ENCODE data around the gene MRPS9.

Gene MRPS9

DNA sequence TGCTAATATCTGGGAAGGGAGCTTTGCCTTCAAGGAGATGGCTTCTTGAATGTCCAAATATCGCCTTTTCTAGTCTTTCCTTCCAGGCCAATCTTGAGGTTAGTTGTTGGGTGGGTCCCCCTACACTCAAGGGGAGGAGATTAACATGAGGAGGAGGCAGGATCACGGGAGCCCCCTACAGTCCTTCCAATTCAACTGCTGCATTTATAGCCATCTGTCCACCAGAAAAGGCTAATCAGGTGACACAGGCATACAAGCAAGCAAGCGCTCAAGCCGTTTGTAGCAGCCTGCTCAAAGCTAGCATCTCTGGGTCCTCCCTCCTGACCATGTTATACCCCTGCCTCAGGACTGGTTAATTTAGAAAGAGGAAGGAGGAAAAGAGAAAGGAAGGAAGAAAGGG lies 87.6 kb downstream of the MRPS9 start:
- Histone ChIP-seq H3K4me2 (ENCODE audit: low read length) (no peak overlapping the region), H3K4me3 (ENCODE audit: low read length) (no peak overlapping the region), H4K20me1 (ENCODE audit: control insufficient read depth, insufficient read depth, low read depth, low read length) (no peaks in the 10 kb centered on the region)

GRCh38 chr2:105125920-105126319 lies 88.1 kb downstream of the MRPS9 start:
- no peaks in the 10 kb centered on the region for H3F3A ChIP-seq (ENCODE audit: control insufficient read depth, insufficient read depth)

More for the DNA sequence above, 87.6 kb downstream of the MRPS9 start:
- Histone ChIP-seq H3K4me1 (ENCODE audit: control insufficient read depth, low read length) (no peaks in the 10 kb centered on the region), H3K9me2 (replicated peaks; ENCODE audit: control insufficient read depth, low read length) (no peaks in the 10 kb centered on the region), H3K27ac (ENCODE audit: low read depth, low read length) (no peak overlapping the region), H3K36me3 (ENCODE audit: control insufficient read depth, low read length) (no peaks in the 10 kb centered on the region), H3F3A (ENCODE audit: control insufficient read depth, insufficient read depth) (no peaks in the 10 kb centered on the region), H3K79me2 (ENCODE audit: control insufficient read depth, low read length) (no peaks in the 10 kb centered on the region), H3K27me3 (ENCODE audit: control insufficient read depth, low read length) (no peaks in the 10 kb centered on the region), H3K9me3 (ENCODE audit: control insufficient read depth, insufficient read depth, low read length) (no peaks in the 10 kb centered on the region)
- no peak for TF ChIP-seq EZH2phosphoT487 (IDR thresholded peaks at IDR 0.05; ENCODE audit: borderline replicate concordance, low read length)
- TF ChIP-seq, protein P1, sequence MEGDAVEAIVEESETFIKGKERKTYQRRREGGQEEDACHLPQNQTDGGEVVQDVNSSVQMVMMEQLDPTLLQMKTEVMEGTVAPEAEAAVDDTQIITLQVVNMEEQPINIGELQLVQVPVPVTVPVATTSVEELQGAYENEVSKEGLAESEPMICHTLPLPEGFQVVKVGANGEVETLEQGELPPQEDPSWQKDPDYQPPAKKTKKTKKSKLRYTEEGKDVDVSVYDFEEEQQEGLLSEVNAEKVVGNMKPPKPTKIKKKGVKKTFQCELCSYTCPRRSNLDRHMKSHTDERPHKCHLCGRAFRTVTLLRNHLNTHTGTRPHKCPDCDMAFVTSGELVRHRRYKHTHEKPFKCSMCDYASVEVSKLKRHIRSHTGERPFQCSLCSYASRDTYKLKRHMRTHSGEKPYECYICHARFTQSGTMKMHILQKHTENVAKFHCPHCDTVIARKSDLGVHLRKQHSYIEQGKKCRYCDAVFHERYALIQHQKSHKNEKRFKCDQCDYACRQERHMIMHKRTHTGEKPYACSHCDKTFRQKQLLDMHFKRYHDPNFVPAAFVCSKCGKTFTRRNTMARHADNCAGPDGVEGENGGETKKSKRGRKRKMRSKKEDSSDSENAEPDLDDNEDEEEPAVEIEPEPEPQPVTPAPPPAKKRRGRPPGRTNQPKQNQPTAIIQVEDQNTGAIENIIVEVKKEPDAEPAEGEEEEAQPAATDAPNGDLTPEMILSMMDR (IDR thresholded peaks at IDR 0.05; ENCODE audit: low read depth, low read length, poor library complexity, severe bottlenecking): no peak

DNA sequence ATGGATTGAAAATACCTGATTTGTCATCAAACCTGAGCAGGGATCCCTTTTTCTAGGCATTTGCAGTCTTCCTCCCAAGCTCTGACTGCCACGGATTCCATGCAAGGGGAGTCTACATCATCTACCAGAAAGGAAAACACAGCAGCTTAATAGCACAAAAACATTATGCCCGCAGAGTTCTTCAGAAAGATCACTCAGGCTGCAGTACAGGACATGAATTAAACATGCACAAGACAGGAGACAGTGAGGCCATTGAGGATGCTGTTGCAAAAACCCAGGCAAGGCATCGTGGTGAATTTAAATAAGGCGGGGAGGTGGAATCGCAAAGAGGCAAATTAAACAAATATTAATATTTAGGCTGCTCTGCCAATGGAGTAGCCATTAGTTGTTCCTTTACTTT lies 88.5 kb downstream of the MRPS9 start:
- no peak for TF ChIP-seq EZH2phosphoT487 (IDR thresholded peaks at IDR 0.05; ENCODE audit: borderline replicate concordance, low read length)
- TF ChIP-seq, protein P1 (IDR thresholded peaks at IDR 0.05; ENCODE audit: low read depth, low read length, poor library complexity, severe bottlenecking): no peak
- Histone ChIP-seq H3K79me2 (ENCODE audit: control insufficient read depth, low read length) (no peaks in the 10 kb centered on the region), H3K9me2 (replicated peaks; ENCODE audit: control insufficient read depth, low read length) (no peaks in the 10 kb centered on the region), H3K36me3 (ENCODE audit: control insufficient read depth, low read length) (no peaks in the 10 kb centered on the region), H3K4me1 (ENCODE audit: control insufficient read depth, low read length) (no peaks in the 10 kb centered on the region), H3K4me2 (ENCODE audit: low read length) (no peak overlapping the region), H3K27me3 (ENCODE audit: control insufficient read depth, low read length) (no peaks in the 10 kb centered on the region), H3K27ac (ENCODE audit: low read depth, low read length) (no peak overlapping the region), H3F3A (ENCODE audit: control insufficient read depth, insufficient read depth) (no peaks in the 10 kb centered on the region), H3K9me3 (ENCODE audit: control insufficient read depth, insufficient read depth, low read length) (no peaks in the 10 kb centered on the region), H4K20me1 (ENCODE audit: control insufficient read depth, insufficient read depth, low read depth, low read length) (no peaks in the 10 kb centered on the region), H3K4me3 (ENCODE audit: low read length) (no peak overlapping the region)

More at GRCh38 chr2:105125920-105126319, 88.1 kb downstream of the MRPS9 start:
- TF ChIP-seq EZH2phosphoT487 (IDR thresholded peaks at IDR 0.05; ENCODE audit: borderline replicate concordance, low read length): no peak
- TF ChIP-seq, protein P1 (IDR thresholded peaks at IDR 0.05; ENCODE audit: low read depth, low read length, poor library complexity, severe bottlenecking): no peak
- H3K27ac ChIP-seq (ENCODE audit: low read depth, low read length): no peak overlapping the region
- H3K79me2 ChIP-seq (ENCODE audit: control insufficient read depth, low read length): no peaks in the 10 kb centered on the region
- no peak overlapping the region for H3K4me3 ChIP-seq (ENCODE audit: low read length)
- H3K4me2 ChIP-seq (ENCODE audit: low read length): no peak overlapping the region
- H3K9me2 ChIP-seq (replicated peaks; ENCODE audit: control insufficient read depth, low read length): no peaks in the 10 kb centered on the region
- H4K20me1 ChIP-seq (ENCODE audit: control insufficient read depth, insufficient read depth, low read depth, low read length): no peaks in the 10 kb centered on the region
- no peaks in the 10 kb centered on the region for H3K4me1 ChIP-seq (ENCODE audit: control insufficient read depth, low read length)
- no peaks in the 10 kb centered on the region for H3K36me3 ChIP-seq (ENCODE audit: control insufficient read depth, low read length)
- no peaks in the 10 kb centered on the region for H3K9me3 ChIP-seq (ENCODE audit: control insufficient read depth, insufficient read depth, low read length)
- H3K27me3 ChIP-seq (ENCODE audit: control insufficient read depth, low read length): no peaks in the 10 kb centered on the region
